Ishikawa (cell line): Measurements from ENCODE around the gene TINAGL1.

Experiments
- CEBPB ChIP-seq: IDR thresholded peaks from 2 replicates; pipeline ENCODE4 v1.6.1; 2012
- CREB1 ChIP-seq: IDR thresholded peaks from 2 replicates; pipeline ENCODE4 v1.6.1; 2012; ENCODE audit warnings: low read depth
- EGR1 ChIP-seq: IDR thresholded peaks from 2 replicates; pipeline ENCODE4 v1.6.1; 2012
- EP300 ChIP-seq: IDR thresholded peaks from 2 replicates; pipeline ENCODE4 v1.6.1; 2012; ENCODE audit warnings: borderline replicate concordance
- FOXM1 ChIP-seq: IDR thresholded peaks from 2 replicates; pipeline ENCODE4 v1.6.1; 2012; ENCODE audit warnings: low read depth, borderline replicate concordance
- NFIC ChIP-seq: IDR thresholded peaks from 2 replicates; pipeline ENCODE4 v1.6.1; 2012
- RAD21 ChIP-seq: IDR thresholded peaks from 2 replicates; pipeline ENCODE4 v1.6.1; 2012; ENCODE audit warnings: low read depth
- TAF1 ChIP-seq: IDR thresholded peaks from 2 replicates; pipeline ENCODE4 v1.6.1; 2012; ENCODE audit warnings: low read depth, mild to moderate bottlenecking
- TCF12 ChIP-seq: IDR thresholded peaks from 2 replicates; pipeline ENCODE4 v1.6.1; 2012; ENCODE audit warnings: low read depth
- TEAD4 ChIP-seq: IDR thresholded peaks from 2 replicates; pipeline ENCODE4 v1.6.1; 2012
- YY1 ChIP-seq: IDR thresholded peaks from 2 replicates; pipeline ENCODE4 v1.6.1; 2012; ENCODE audit warnings: low read depth
- ZBTB7A ChIP-seq: IDR thresholded peaks from 2 replicates; pipeline ENCODE4 v1.6.1; 2012; ENCODE audit warnings: low read depth
- TF ChIP-seq, protein P1 (sequence below): IDR thresholded peaks from 2 replicates; pipeline ENCODE4 v1.6.1; 2012; ENCODE audit warnings: low read depth, mild to moderate bottlenecking
- TF ChIP-seq, protein P2 (sequence below): IDR thresholded peaks from 2 replicates; pipeline ENCODE4 v1.6.1; 2012
- TF ChIP-seq, protein P3 (sequence below): IDR thresholded peaks from 2 replicates; pipeline ENCODE4 v1.6.1; 2012

Gene TINAGL1

DNA sequence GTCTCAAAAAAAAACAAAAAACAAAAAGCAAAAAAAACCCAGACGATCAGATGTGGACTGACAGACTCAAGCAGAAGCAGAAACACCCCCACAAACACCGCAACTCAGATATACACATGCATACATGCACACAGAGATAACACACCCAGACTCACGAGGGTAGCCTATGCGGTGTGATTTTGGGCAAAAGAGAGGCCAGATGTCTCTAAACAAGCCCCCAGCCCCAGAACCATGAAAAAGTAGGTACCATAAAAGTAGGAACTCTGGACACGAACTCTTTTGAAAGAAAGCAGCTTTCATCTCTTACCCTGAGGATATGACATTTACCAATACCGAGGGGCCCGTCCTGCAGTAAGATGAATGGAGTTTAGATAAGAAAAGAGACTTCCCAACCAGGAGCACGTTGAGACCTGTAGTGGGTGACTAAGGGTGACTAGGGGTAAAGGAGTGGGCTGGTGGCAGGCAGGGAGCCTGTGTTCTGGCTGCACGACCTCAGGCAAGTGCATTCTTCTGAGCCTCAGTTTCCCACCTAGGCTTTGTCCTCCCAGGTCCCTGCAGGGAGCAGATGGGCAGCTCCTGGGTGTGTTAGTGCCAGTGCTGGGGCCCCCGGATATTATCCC lies 1.5 kb upstream of the TINAGL1 start:
- TF ChIP-seq EGR1 (no peak), NFIC (no peak), TEAD4 (no peak), CREB1 (no peak), TCF12 (no peak), YY1 (no peak), CEBPB (no peak), ZBTB7A (no peak), EP300 (no peak), FOXM1 (no peak), TAF1 (no peak), RAD21 (no peak)
- TF ChIP-seq, protein P1, sequence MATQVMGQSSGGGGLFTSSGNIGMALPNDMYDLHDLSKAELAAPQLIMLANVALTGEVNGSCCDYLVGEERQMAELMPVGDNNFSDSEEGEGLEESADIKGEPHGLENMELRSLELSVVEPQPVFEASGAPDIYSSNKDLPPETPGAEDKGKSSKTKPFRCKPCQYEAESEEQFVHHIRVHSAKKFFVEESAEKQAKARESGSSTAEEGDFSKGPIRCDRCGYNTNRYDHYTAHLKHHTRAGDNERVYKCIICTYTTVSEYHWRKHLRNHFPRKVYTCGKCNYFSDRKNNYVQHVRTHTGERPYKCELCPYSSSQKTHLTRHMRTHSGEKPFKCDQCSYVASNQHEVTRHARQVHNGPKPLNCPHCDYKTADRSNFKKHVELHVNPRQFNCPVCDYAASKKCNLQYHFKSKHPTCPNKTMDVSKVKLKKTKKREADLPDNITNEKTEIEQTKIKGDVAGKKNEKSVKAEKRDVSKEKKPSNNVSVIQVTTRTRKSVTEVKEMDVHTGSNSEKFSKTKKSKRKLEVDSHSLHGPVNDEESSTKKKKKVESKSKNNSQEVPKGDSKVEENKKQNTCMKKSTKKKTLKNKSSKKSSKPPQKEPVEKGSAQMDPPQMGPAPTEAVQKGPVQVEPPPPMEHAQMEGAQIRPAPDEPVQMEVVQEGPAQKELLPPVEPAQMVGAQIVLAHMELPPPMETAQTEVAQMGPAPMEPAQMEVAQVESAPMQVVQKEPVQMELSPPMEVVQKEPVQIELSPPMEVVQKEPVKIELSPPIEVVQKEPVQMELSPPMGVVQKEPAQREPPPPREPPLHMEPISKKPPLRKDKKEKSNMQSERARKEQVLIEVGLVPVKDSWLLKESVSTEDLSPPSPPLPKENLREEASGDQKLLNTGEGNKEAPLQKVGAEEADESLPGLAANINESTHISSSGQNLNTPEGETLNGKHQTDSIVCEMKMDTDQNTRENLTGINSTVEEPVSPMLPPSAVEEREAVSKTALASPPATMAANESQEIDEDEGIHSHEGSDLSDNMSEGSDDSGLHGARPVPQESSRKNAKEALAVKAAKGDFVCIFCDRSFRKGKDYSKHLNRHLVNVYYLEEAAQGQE = no peak
- TF ChIP-seq, protein P2, sequence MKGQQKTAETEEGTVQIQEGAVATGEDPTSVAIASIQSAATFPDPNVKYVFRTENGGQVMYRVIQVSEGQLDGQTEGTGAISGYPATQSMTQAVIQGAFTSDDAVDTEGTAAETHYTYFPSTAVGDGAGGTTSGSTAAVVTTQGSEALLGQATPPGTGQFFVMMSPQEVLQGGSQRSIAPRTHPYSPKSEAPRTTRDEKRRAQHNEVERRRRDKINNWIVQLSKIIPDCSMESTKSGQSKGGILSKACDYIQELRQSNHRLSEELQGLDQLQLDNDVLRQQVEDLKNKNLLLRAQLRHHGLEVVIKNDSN = no peak
- TF ChIP-seq, protein P3, sequence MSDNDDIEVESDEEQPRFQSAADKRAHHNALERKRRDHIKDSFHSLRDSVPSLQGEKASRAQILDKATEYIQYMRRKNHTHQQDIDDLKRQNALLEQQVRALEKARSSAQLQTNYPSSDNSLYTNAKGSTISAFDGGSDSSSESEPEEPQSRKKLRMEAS = no peak

DNA sequence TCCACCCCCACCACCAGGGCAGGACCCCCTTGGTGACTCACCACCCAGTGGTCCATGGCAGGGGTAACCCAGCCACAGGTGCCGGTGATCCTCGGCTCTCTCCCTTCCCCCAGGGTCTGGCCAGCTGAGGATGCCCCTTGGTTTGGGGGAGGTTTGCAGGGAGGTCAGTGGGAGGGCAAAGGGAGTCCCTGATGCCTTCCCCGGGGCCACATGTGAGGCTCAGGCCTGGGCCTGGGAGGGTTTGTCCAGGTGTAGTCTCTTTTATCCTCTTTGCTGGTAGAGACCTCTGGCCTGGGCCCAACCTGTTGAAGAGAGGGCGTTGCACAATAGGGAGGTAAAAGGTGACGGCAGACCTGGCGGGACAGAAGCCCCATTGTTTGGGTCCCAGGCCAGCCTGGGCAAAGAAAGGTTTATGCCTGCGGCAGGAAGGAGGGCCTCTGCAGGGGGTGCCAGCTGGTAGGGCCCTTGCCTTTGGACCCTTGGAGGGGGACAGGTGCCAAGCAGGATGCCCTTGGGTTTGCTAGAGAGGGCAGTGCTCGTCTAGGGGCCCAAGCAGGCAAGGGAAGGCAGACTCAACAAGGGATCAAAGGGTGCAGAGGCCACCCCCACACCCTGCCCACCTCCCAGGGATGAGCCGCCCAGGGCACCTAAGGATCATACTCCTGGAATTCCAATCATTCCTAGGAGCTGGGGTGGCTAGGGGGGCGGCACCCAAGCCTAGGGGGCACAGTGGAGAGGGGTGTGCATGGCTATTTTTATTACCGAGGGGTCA lies 760 bp upstream of the TINAGL1 start:
- TF ChIP-seq TEAD4 = peak; percentile 90
- peak; percentile 96 for TF ChIP-seq NFIC
- peak; percentile 68; the same call in 1 of the 2 replicates for TF ChIP-seq ZBTB7A
- TF ChIP-seq, protein P2 = no peak
- peak; percentile 97 for TF ChIP-seq TCF12
- TF ChIP-seq, protein P1 = no peak
- no peak for TF ChIP-seq CREB1
- TF ChIP-seq, protein P3 = peak; percentile 65; the same call in 1 of the 2 replicates
- no peak; the same call in 1 of the 2 replicates for TF ChIP-seq RAD21
- TF ChIP-seq EGR1 = no peak
- TF ChIP-seq CEBPB = peak; percentile 100
- peak; percentile 77 for TF ChIP-seq FOXM1
- TF ChIP-seq EP300 = peak; percentile 94
- no peak for TF ChIP-seq TAF1
- TF ChIP-seq YY1 = no peak

DNA sequence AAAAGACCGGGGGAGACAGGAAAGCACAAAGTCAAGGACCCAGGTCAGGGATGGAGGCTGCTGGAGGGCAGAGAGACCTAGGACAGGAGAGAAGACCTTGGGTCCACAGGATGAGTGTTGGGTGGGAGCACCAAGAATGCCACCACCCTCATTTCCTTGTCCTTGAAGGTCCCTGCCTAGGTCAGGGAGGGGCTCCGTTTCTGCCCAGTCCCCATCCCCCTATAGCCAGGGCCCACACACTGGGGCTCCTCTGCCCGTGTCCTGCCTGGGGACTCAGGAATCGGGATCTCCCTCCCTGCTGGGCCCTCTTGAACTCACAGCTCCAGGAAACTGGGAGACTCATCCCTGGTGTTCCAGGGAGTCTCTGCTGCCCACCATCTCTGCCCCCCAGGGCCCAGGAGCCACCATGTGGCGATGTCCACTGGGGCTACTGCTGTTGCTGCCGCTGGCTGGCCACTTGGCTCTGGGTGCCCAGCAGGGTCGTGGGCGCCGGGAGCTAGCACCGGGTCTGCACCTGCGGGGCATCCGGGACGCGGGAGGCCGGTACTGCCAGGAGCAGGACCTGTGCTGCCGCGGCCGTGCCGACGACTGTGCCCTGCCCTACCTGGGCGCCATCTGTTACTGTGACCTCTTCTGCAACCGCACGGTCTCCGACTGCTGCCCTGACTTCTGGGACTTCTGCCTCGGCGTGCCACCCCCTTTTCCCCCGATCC lies 584 bp downstream of the TINAGL1 start:
- TF ChIP-seq, protein P2 = no peak

DNA sequence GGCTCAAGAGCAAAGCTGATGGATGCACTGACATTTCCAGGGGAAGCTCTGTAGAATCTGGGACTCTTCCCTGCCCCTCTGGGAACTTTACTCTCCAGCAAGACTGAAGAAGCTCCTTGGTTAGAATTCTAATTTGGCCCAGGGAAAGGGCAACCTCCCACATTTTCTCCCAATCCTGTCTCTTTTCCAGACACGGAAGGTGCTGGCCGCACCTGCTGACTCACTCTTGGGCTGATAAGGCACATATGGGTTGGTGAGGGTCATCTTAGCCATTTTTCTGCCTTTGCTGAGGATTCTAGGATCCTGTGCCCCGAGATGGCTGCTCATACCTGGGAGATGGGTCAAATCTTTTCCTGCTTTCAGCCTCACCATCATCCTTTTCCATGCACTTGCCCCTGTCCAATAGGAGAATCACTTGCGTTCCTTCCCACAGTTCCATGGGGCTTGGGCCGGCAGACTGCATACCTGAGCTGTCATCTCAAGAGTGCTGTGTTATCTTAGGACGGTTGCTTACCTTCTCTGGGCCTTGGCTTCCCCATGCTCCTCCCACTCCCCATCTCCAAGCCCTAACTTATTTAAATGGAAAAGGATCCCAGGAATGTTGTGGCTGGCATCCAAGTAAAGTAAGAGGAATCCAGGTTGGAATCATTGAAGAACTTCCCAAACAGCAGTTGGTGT lies 1.3 kb downstream of the TINAGL1 start:
- TF ChIP-seq NFIC = 0 out of 2 replicates have a peak, but pooled peaks have one; percentile 26
- TF ChIP-seq TEAD4 = peak; percentile 75
- TF ChIP-seq, protein P3 = 0 out of 2 replicates have a peak, but pooled peaks have one; percentile 22
- no peak for TF ChIP-seq EGR1
- TF ChIP-seq CEBPB = no peak
- no peak for TF ChIP-seq RAD21
